DOHH2 (cell line): ENCODE results near the gene ALCAM.

Experiments used
- EZH2phosphoT487 ChIP-seq: fragments of 200-600 bp; sonication (generic); IDR thresholded peaks from 2 replicates; pipeline ENCODE4 v1.6.1; 2017; ENCODE audit warnings: borderline replicate concordance, mild to moderate bottlenecking, antibody characterized with exemption, low read length, moderate library complexity, mixed read lengths
- TF ChIP-seq, protein P1 (sequence below): fragments of 200-600 bp; sonication (generic); IDR thresholded peaks from one replicate; pipeline ENCODE4 v1.5.1; 2014; ENCODE audit warnings: antibody characterized with exemption, mild to moderate bottlenecking, low read depth, low read length; ENCODE audit not compliant: poor library complexity, severe bottlenecking

GRCh38 chr3:105354429-105354828, 12.3 kb upstream of the ALCAM start:
- TF ChIP-seq, protein P1, sequence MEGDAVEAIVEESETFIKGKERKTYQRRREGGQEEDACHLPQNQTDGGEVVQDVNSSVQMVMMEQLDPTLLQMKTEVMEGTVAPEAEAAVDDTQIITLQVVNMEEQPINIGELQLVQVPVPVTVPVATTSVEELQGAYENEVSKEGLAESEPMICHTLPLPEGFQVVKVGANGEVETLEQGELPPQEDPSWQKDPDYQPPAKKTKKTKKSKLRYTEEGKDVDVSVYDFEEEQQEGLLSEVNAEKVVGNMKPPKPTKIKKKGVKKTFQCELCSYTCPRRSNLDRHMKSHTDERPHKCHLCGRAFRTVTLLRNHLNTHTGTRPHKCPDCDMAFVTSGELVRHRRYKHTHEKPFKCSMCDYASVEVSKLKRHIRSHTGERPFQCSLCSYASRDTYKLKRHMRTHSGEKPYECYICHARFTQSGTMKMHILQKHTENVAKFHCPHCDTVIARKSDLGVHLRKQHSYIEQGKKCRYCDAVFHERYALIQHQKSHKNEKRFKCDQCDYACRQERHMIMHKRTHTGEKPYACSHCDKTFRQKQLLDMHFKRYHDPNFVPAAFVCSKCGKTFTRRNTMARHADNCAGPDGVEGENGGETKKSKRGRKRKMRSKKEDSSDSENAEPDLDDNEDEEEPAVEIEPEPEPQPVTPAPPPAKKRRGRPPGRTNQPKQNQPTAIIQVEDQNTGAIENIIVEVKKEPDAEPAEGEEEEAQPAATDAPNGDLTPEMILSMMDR = no peak
- TF ChIP-seq EZH2phosphoT487 = no peak
